H1 (cell line): ENCODE data around the gene CLVS2. TPM values are rescaled to one million over a fixed set of nuclear protein-coding genes. Genes with fewer than 3 reads are reported as not detected.

Experiments used
- CTCF ChIA-PET: fragments of 300-600 bp; sonication (Branson Sonifier 250); formaldehyde crosslinking; loops from one replicate; lab custom pipeline; 2021; ENCODE audit not compliant: partially characterized antibody; lab: Charles Lee
- POLR2A ChIA-PET: fragments of 300-600 bp; sonication (Branson Sonifier 250); formaldehyde crosslinking; loops from one replicate; lab custom pipeline; 2021; ENCODE audit warnings: inconsistent platforms; ENCODE audit not compliant: partially characterized antibody; lab: Charles Lee
- DNase-seq, 2 experiments: peaks; one replicate each; pipeline versions ENCODE4 v3.0.0 to v3.0.0-alpha.2; 2010 to 2022; ENCODE audit warnings: low spot score in 2 of 2, low read depth in 1 of 2, mixed read lengths in 1 of 2
- FAIRE-seq: peaks from 2 replicates; lab custom pipeline; 2011; peaks lifted over from hg19 to GRCh38; lab: Jason Lieb, UNC
- H2AFZ ChIP-seq: 2 replicates; pipeline ENCODE4 v1.8.1; 2012; ENCODE audit warnings: low read length, inconsistent platforms
- H2AK5ac ChIP-seq: 2 replicates; pipeline ENCODE4 v1.6.1; 2013; ENCODE audit warnings: low read depth, low read length
- H2BK120ac ChIP-seq: replicated peaks from 2 replicates; pipeline ENCODE3; 2013; ENCODE audit warnings: low read depth, low read length, inconsistent platforms
- H2BK12ac ChIP-seq: 2 replicates; pipeline ENCODE4 v1.6.1; 2013; ENCODE audit warnings: low read depth, low read length
- H2BK15ac ChIP-seq: 2 replicates; pipeline ENCODE4 v1.6.1; 2013; ENCODE audit warnings: low read length
- H2BK20ac ChIP-seq: 2 replicates; pipeline ENCODE4 v1.6.1; 2013; ENCODE audit warnings: low read length
- H2BK5ac ChIP-seq: 2 replicates; pipeline ENCODE4 v1.6.1; 2013; ENCODE audit warnings: low read depth, low read length
- H3K14ac ChIP-seq: 2 replicates; pipeline ENCODE4 v1.6.1; 2013; ENCODE audit warnings: inconsistent platforms; ENCODE audit not compliant: insufficient read length
- H3K18ac ChIP-seq: 2 replicates; pipeline ENCODE4 v1.6.1; 2013; ENCODE audit warnings: low read length; ENCODE audit errors: extremely low read depth
- H3K23ac ChIP-seq: 2 replicates; pipeline ENCODE4 v1.6.1; 2013; ENCODE audit warnings: inconsistent platforms; ENCODE audit not compliant: insufficient read length
- H3K23me2 ChIP-seq: 2 replicates; pipeline ENCODE4 v1.6.1; 2013; ENCODE audit warnings: low read depth, low read length
- H3K27ac ChIP-seq: 2 replicates; pipeline ENCODE4 v1.6.1; 2011; ENCODE audit warnings: low read depth, low read length, inconsistent platforms
- H3K27me3 ChIP-seq, 4 experiments: replicated peaks in 1 of 4; 1 replicate in 1 of 4; 2 replicates in 3 of 4; pipeline versions ENCODE4 v1.6.1 to v1.8.1; 2011 to 2013; ENCODE audit warnings: low read length in 3 of 4, mild to moderate bottlenecking in 3 of 4, inconsistent platforms in 2 of 4, mixed read lengths in 2 of 4, moderate library complexity in 1 of 4; ENCODE audit not compliant: control insufficient read depth in 3 of 4, insufficient read depth in 3 of 4; ENCODE audit errors: extremely low read depth in 1 of 4
- H3K36me3 ChIP-seq, 4 experiments: 2 replicates each; pipeline versions ENCODE4 v1.6.1 to v1.8.1; 2011 to 2013; ENCODE audit warnings: mild to moderate bottlenecking in 4 of 4, low read length in 3 of 4, moderate library complexity in 2 of 4, control low read depth in 1 of 4, inconsistent platforms in 1 of 4; ENCODE audit not compliant: insufficient read depth in 4 of 4, control insufficient read depth in 2 of 4
- H3K4ac ChIP-seq: replicated peaks from 2 replicates; pipeline ENCODE3; 2013; ENCODE audit warnings: low read length, low read depth, mixed read lengths, inconsistent platforms; ENCODE audit not compliant: insufficient read length
- H3K4me1 ChIP-seq, 4 experiments: replicated peaks in 1 of 4; 1 replicate in 1 of 4; 2 replicates in 3 of 4; pipeline versions ENCODE4 v1.6.1 to v1.8.1; 2011 to 2013; ENCODE audit warnings: low read length in 3 of 4, inconsistent platforms in 2 of 4, mixed read lengths in 1 of 4; ENCODE audit not compliant: insufficient read depth in 4 of 4, control insufficient read depth in 3 of 4
- H3K4me2 ChIP-seq, 2 experiments: 2 replicates each; pipeline versions ENCODE4 v1.6.1 to v1.8.1; 2011 to 2013; ENCODE audit warnings: low read depth in 2 of 2, low read length in 2 of 2, control low read depth in 1 of 2, inconsistent platforms in 1 of 2, mild to moderate bottlenecking in 1 of 2; ENCODE audit not compliant: insufficient read depth in 1 of 2
- H3K4me3 ChIP-seq, 4 experiments: fragments of 200-600, 300-600 bp in 1 of 4; sonication (generic), shearing (Covaris generic), sonication (Bioruptor Twin) in 1 of 4; 2 replicates each; pipeline versions ENCODE4 v1.5.1 to v1.8.1; 2011 to 2016; ENCODE audit warnings: low read length in 4 of 4, low read depth in 3 of 4, control low read depth in 2 of 4, inconsistent platforms in 2 of 4, mild to moderate bottlenecking in 2 of 4, mixed read lengths in 1 of 4, moderate library complexity in 1 of 4; ENCODE audit not compliant: insufficient read depth in 2 of 4; ENCODE audit errors: extremely low read depth in 1 of 4
- H3K56ac ChIP-seq: replicated peaks from 2 replicates; pipeline ENCODE3; 2013; ENCODE audit warnings: low read depth, mild to moderate bottlenecking, mixed read lengths, low read length, inconsistent platforms; ENCODE audit not compliant: insufficient read length
- H3K79me1 ChIP-seq: 2 replicates; pipeline ENCODE4 v1.6.1; 2013; ENCODE audit warnings: low read depth, low read length, control low read depth
- H3K79me2 ChIP-seq, 2 experiments: 2 replicates each; pipeline versions ENCODE4 v1.6.1 to v1.8.1; 2012 to 2013; ENCODE audit warnings: low read length in 2 of 2, mild to moderate bottlenecking in 2 of 2, inconsistent platforms in 1 of 2; ENCODE audit not compliant: insufficient read depth in 2 of 2, control insufficient read depth in 1 of 2
- H3K9ac ChIP-seq, 4 experiments: replicated peaks in 1 of 4; 1 replicate in 1 of 4; 2 replicates in 3 of 4; pipeline versions ENCODE4 v1.6.1 to v1.8.1; 2011 to 2013; ENCODE audit warnings: low read depth in 3 of 4, low read length in 3 of 4, control low read depth in 2 of 4, mild to moderate bottlenecking in 2 of 4, moderate library complexity in 2 of 4, inconsistent platforms in 1 of 4; ENCODE audit errors: extremely low read depth in 1 of 4
- H3K9me3 ChIP-seq, 2 experiments: 2 replicates each; pipeline versions ENCODE4 v1.6.1 to v1.8.1; 2012 to 2013; ENCODE audit warnings: mild to moderate bottlenecking in 2 of 2, moderate library complexity in 2 of 2, control low read depth in 1 of 2, inconsistent platforms in 1 of 2, low read depth in 1 of 2, low read length in 1 of 2, mixed read lengths in 1 of 2; ENCODE audit not compliant: insufficient read depth in 2 of 2
- H4K20me1 ChIP-seq, 2 experiments: replicated peaks in 1 of 2; 2 replicates each; pipeline versions ENCODE3 to v1.8.1; 2011 to 2013; ENCODE audit warnings: inconsistent platforms in 2 of 2, low read length in 2 of 2, mild to moderate bottlenecking in 1 of 2; ENCODE audit not compliant: insufficient read depth in 2 of 2, control insufficient read depth in 1 of 2
- H4K5ac ChIP-seq: 2 replicates; pipeline ENCODE4 v1.6.1; 2013; ENCODE audit warnings: low read length, low read depth, mixed read lengths, inconsistent platforms; ENCODE audit not compliant: insufficient read length
- H4K8ac ChIP-seq: 2 replicates; pipeline ENCODE4 v1.8.0; 2013; ENCODE audit warnings: mild to moderate bottlenecking, moderate library complexity, low read length, inconsistent platforms; ENCODE audit not compliant: insufficient read depth; ENCODE audit errors: extremely low read depth
- H4K91ac ChIP-seq: replicated peaks from 2 replicates; pipeline ENCODE3; 2013; ENCODE audit warnings: low read length, mixed read lengths, inconsistent platforms; ENCODE audit not compliant: insufficient read length
- JUND ChIP-seq: IDR thresholded peaks from 2 replicates; pipeline ENCODE4 v1.6.1; 2011; ENCODE audit warnings: mild to moderate bottlenecking, improper control_type of control experiment, low read length
- KDM1A ChIP-seq: fragments of 200-600, 300-600 bp; sonication (generic); IDR thresholded peaks from 2 replicates; pipeline ENCODE4 v1.7.1; 2016; ENCODE audit warnings: mild to moderate bottlenecking, low read length, borderline replicate concordance
- POLR2AphosphoS5 ChIP-seq: IDR thresholded peaks from 2 replicates; pipeline ENCODE4 v1.6.1; 2011; ENCODE audit warnings: low read depth, low read length
- RAD21 ChIP-seq, 2 experiments: IDR thresholded peaks in 1 of 2; conservative IDR thresholded peaks in 1 of 2; 2 replicates each; pipeline ENCODE4 v1.6.1; 2011; ENCODE audit warnings: low read depth in 2 of 2, low read length in 2 of 2, improper control_type of control experiment in 1 of 2, inconsistent platforms in 1 of 2, mild to moderate bottlenecking in 1 of 2, moderate library complexity in 1 of 2
- TEAD4 ChIP-seq: IDR thresholded peaks from 2 replicates; pipeline ENCODE4 v1.6.1; 2012; ENCODE audit warnings: low read depth, low read length, inconsistent platforms, mixed read lengths
- polyA plus RNA-seq, 7 experiments: library from polyadenylated mRNA; depleted of rRNA in 3 of 7; stranded (reverse) in 5 of 7; unstranded in 2 of 7; fragments of >200 nt in 5 of 7; fragments of 200-250 nt in 2 of 7; gene quantifications; 1 replicate in 5 of 7; 2 replicates in 1 of 7; 4 replicates in 1 of 7; pipeline versions ENCODE4 v1.2.1 to v1.2.3, GENCODE V29; 2011 to 2013; ENCODE audit warnings: missing spikeins in 2 of 7, mixed read lengths in 2 of 7
- total RNA-seq: library from RNA; stranded (reverse); fragmentation: NEBNext Ultra II Directional; extraction: Animal tissue kit (Norgen Biotek cat#: 25700); gene quantifications from 2 replicates; pipeline ENCODE4 v1.2.1, GENCODE V29; 2021
- TF ChIP-seq, protein P1 (sequence below), 3 experiments: IDR thresholded peaks; 1 replicate in 2 of 3; 2 replicates in 1 of 3; pipeline versions ENCODE4 v1.5.1 to v1.6.1; 2011; ENCODE audit warnings: low read length in 3 of 3, mild to moderate bottlenecking in 3 of 3, inconsistent platforms in 2 of 3, low read depth in 1 of 3, moderate library complexity in 1 of 3; ENCODE audit not compliant: insufficient read depth in 1 of 3; ENCODE audit errors: control extremely low read depth in 1 of 3

Gene CLVS2
- total and polyA plus RNA-seq, 2 of the 8 experiments (the other 6 are each of a cell fraction or from before 2014, with no cell fraction given) = 0.30 to 0.73 TPM

DNA sequence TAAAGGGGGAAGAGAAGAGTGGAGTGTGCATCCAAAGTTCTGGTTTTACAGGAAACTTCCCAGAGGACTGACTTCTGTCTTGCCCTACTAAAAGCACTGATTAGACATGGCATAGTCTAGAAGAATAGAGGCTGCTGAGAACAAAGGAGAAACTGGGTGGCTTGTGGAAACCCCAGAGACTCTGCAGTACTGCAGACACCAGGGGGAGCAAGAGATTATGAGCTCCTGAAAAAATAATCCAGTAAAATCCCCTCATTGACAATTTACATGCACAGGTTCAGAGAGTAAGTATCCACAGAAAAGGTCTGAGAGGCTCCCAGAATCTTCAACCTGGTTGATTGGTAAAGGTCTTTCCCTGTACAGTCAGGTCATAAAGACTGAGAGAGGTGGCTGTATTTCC is 48.7 kb upstream of the CLVS2 start:
- no peak overlapping the region for H2BK12ac ChIP-seq
- FAIRE-seq (no peak), DNase-seq (peak in 1 of 2 experiments; percentile 47)
- no peak overlapping the region for H3K56ac ChIP-seq
- H2BK120ac ChIP-seq = no peak overlapping the region
- no peak overlapping the region for H3K4me2 ChIP-seq
- no peak overlapping the region for H2BK5ac ChIP-seq
- H3K23ac ChIP-seq = no peak overlapping the region
- H3K79me1 ChIP-seq = no peaks in the 10 kb centered on the region
- H3K23me2 ChIP-seq = no peaks in the 10 kb centered on the region
- no peak overlapping the region for H3K4ac ChIP-seq
- no peak overlapping the region for H3K4me3 ChIP-seq
- no peaks in the 10 kb centered on the region for H3K36me3 ChIP-seq
- TF ChIP-seq TEAD4 (no peak), POLR2AphosphoS5 (no peak), RAD21 (IDR thresholded peaks at IDR 0.05 in 1 of 2, conservative IDR thresholded peaks at IDR 0.05 in 1 of 2; ENCODE audit: low read depth in 2 of 2, low read length in 2 of 2) (peak; percentile 69 to 72), KDM1A (no peak), JUND (no peak)
- TF ChIP-seq, protein P1, sequence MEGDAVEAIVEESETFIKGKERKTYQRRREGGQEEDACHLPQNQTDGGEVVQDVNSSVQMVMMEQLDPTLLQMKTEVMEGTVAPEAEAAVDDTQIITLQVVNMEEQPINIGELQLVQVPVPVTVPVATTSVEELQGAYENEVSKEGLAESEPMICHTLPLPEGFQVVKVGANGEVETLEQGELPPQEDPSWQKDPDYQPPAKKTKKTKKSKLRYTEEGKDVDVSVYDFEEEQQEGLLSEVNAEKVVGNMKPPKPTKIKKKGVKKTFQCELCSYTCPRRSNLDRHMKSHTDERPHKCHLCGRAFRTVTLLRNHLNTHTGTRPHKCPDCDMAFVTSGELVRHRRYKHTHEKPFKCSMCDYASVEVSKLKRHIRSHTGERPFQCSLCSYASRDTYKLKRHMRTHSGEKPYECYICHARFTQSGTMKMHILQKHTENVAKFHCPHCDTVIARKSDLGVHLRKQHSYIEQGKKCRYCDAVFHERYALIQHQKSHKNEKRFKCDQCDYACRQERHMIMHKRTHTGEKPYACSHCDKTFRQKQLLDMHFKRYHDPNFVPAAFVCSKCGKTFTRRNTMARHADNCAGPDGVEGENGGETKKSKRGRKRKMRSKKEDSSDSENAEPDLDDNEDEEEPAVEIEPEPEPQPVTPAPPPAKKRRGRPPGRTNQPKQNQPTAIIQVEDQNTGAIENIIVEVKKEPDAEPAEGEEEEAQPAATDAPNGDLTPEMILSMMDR (IDR thresholded peaks at IDR 0.05; ENCODE audit: control extremely low read depth in 1 of 3, insufficient read depth in 1 of 3, low read depth in 1 of 3, low read length in 3 of 3) = peak; percentile 19 to 64 (median 63)
- no peaks in the 10 kb centered on the region for H3K4me1 ChIP-seq
- no peak overlapping the region for H3K18ac ChIP-seq
- no peaks in the 10 kb centered on the region for H3K79me2 ChIP-seq
- no peak overlapping the region for H3K14ac ChIP-seq
- no peak overlapping the region for H4K91ac ChIP-seq
- H4K20me1 ChIP-seq = no peaks in the 10 kb centered on the region
- no peak overlapping the region for H2BK15ac ChIP-seq
- H3K27ac ChIP-seq = no peak overlapping the region
- no peak overlapping the region for H2AK5ac ChIP-seq
- ChIA-PET POLR2A (interaction anchor here (1.4 kb wide), 1 partner anchor 203 kb away, joined by 3 read pairs; no protein-coding TSS in a partner anchor), CTCF (interaction anchor here (0.7 to 3.7 kb wide), 24 partner anchors 9 to 769 kb away, joined by 3 to 17 read pairs (median 4); no protein-coding TSS in a partner anchor)
- H3K9me3 ChIP-seq = peaks cover 4 to 6% of the 10 kb centered on the region in 2 experiments; a peak in 3 of 4 replicates
- no peak overlapping the region for H2BK20ac ChIP-seq
- H2AFZ ChIP-seq = peak overlapping the region; percentile 97
- no peaks in the 10 kb centered on the region for H3K27me3 ChIP-seq
- H4K5ac ChIP-seq = no peak overlapping the region
- no peak overlapping the region for H3K9ac ChIP-seq
- H4K8ac ChIP-seq = no peak overlapping the region
